ENCODE measurements around the gene PC. TPM values are rescaled to one million over a fixed set of nuclear protein-coding genes. Genes with fewer than 3 reads are reported as not detected.

The PC gene
- total RNA-seq, 1 experiment from 2014 or later = 22.5 TPM

DNA sequence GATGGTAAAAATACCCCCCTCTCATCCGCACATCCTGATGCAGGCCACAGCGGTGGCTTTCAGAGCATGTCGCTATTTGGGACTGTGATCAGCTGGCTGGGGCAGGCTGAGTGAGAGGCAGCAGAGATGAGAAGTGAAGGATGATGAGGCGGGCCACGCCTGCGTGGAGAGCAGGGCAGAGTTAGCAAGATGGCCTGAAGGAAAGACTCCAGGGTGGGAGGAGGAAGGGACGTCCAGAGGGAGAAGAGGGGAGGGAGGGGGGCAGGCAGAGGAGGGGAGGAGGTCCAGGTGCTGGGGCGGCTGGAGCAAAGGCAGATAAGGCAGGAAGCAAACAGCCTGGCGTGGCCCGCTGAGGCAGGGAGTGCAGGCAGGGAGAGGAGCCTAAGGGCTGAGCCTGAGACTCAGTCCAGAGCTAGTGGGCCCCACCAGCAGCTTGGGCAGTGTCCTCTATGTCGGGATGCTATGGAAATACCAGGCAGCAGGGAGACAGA lies 72.2 kb downstream of the PC start:
- Mint-ChIP-seq H3K4me1 (ENCODE audit: low read depth, unreplicated experiment) (peaks cover 6% of the 10 kb centered on the region), H3K9me3 (ENCODE audit: unreplicated experiment) (no peaks in the 10 kb centered on the region), H3K4me3 (ENCODE audit: unreplicated experiment) (no peak overlapping the region), H3K27ac (ENCODE audit: unreplicated experiment) (no peak overlapping the region), H3K36me3 (ENCODE audit: insufficient read depth, unreplicated experiment) (no peaks in the 10 kb centered on the region), H3K27me3 (ENCODE audit: insufficient read depth, unreplicated experiment) (no peaks in the 10 kb centered on the region)
- Histone ChIP-seq H3K27me3 (replicated peaks; ENCODE audit: control insufficient read depth, insufficient read depth, low read length) (no peaks in the 10 kb centered on the region), H3K4me3 (ENCODE audit: low read depth, low read length) (no peak overlapping the region), H3K9me3 (no peaks in the 10 kb centered on the region), H3K36me3 (ENCODE audit: control insufficient read depth, insufficient read depth, low read length) (no peaks in the 10 kb centered on the region), H3K4me1 (no peaks in the 10 kb centered on the region; the same call in 1 of the 2 replicates)
- no peak for DNase-seq
- BruUV-seq (replicated peaks) = no TSS peak
- intact Hi-C loops (cut with micrococcal nuclease; ENCODE audit: unreplicated experiment) = no loop called here
- POLR2A ChIA-PET = interaction anchor here (0.8 kb wide), 1 partner anchor 270 kb away, joined by 8 read pairs; the partner anchor contains the start of gene RBM14
- TF ChIP-seq, protein P1, sequence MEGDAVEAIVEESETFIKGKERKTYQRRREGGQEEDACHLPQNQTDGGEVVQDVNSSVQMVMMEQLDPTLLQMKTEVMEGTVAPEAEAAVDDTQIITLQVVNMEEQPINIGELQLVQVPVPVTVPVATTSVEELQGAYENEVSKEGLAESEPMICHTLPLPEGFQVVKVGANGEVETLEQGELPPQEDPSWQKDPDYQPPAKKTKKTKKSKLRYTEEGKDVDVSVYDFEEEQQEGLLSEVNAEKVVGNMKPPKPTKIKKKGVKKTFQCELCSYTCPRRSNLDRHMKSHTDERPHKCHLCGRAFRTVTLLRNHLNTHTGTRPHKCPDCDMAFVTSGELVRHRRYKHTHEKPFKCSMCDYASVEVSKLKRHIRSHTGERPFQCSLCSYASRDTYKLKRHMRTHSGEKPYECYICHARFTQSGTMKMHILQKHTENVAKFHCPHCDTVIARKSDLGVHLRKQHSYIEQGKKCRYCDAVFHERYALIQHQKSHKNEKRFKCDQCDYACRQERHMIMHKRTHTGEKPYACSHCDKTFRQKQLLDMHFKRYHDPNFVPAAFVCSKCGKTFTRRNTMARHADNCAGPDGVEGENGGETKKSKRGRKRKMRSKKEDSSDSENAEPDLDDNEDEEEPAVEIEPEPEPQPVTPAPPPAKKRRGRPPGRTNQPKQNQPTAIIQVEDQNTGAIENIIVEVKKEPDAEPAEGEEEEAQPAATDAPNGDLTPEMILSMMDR (IDR thresholded peaks at IDR 0.05; ENCODE audit: insufficient read depth in 1 of 2, low read depth in 1 of 2, low read length in 1 of 2, severe bottlenecking in 1 of 2, unreplicated experiment in 1 of 2) = no peak
- CTCF ChIA-PET = no interaction called here

DNA sequence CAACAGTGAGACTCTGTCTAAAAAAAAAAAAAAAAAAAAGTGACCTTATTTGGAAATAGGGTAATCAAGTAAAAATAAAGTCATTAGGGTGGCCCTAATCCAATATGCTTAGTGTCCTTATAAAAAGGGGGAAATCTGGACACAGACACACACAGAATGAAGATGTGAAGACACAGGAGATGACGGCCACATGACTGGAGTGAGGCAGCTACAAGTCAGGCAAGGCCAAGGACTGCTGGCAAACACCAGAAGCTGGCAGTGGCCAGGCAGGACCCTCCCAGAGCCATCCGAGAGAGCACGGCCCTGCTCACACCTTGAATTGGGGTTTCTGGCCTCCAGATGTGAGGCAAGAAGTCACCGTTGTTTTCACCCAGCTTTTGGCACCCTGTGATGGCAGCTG lies 72.7 kb downstream of the PC start:
- TF ChIP-seq, protein P1 (IDR thresholded peaks at IDR 0.05; ENCODE audit: insufficient read depth in 1 of 2, low read depth in 1 of 2, low read length in 1 of 2, severe bottlenecking in 1 of 2, unreplicated experiment in 1 of 2) = no peak
- Histone ChIP-seq H3K27me3 (replicated peaks; ENCODE audit: control insufficient read depth, insufficient read depth, low read length) (no peaks in the 10 kb centered on the region), H3K36me3 (ENCODE audit: control insufficient read depth, insufficient read depth, low read length) (no peaks in the 10 kb centered on the region), H3K4me3 (ENCODE audit: low read depth, low read length) (no peak overlapping the region), H3K4me1 (no peaks in the 10 kb centered on the region; the same call in 1 of the 2 replicates), H3K9me3 (no peaks in the 10 kb centered on the region)
- peaks cover 6% of the 10 kb centered on the region for H3K4me1 Mint-ChIP-seq (ENCODE audit: low read depth, unreplicated experiment)
- ChIA-PET CTCF (no interaction called here), POLR2A (interaction anchor here (0.8 kb wide), 1 partner anchor 269 kb away, joined by 8 read pairs; the partner anchor contains the start of gene RBM14)
- no peak overlapping the region for H3K27ac Mint-ChIP-seq (ENCODE audit: unreplicated experiment)
- DNase-seq = no peak
- no peaks in the 10 kb centered on the region for H3K36me3 Mint-ChIP-seq (ENCODE audit: insufficient read depth, unreplicated experiment)
- intact Hi-C loops (cut with micrococcal nuclease; ENCODE audit: unreplicated experiment) = no loop called here
- H3K9me3 Mint-ChIP-seq (ENCODE audit: unreplicated experiment) = no peaks in the 10 kb centered on the region
- no peak overlapping the region for H3K4me3 Mint-ChIP-seq (ENCODE audit: unreplicated experiment)
- H3K27me3 Mint-ChIP-seq (ENCODE audit: insufficient read depth, unreplicated experiment) = no peaks in the 10 kb centered on the region
- no TSS peak for BruUV-seq (replicated peaks)

DNA sequence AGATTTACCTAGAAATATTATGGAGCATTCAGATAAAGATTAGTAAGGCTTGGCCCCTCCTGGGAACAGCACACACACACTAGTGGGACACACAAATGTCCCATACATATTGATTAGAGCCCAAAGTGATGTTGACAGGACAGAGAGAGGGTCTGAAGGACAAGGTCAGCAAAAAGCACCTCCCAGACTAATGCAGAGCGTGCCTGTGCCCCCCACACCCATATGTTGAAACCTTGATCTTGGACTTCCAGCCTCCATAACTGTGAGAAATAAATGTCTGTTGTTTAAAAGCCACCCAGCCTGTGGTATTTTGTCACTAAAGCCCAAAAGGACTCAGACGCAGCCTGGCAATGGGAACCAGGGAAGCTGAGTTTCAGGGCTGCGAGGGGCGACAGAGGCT lies 73.7 kb downstream of the PC start:
- Histone ChIP-seq H3K36me3 (ENCODE audit: control insufficient read depth, insufficient read depth, low read length) (no peaks in the 10 kb centered on the region), H3K9me3 (no peaks in the 10 kb centered on the region), H3K4me1 (no peaks in the 10 kb centered on the region; the same call in 1 of the 2 replicates), H3K4me3 (ENCODE audit: low read depth, low read length) (no peak overlapping the region), H3K27me3 (replicated peaks; ENCODE audit: control insufficient read depth, insufficient read depth, low read length) (no peaks in the 10 kb centered on the region)
- POLR2A ChIA-PET = interaction anchor here (0.6 kb wide), 1 partner anchor 414 kb away, joined by 4 read pairs; no protein-coding TSS in a partner anchor
- no peaks in the 10 kb centered on the region for H3K27me3 Mint-ChIP-seq (ENCODE audit: insufficient read depth, unreplicated experiment)
- CTCF ChIA-PET = no interaction called here
- TF ChIP-seq, protein P1 (IDR thresholded peaks at IDR 0.05; ENCODE audit: insufficient read depth in 1 of 2, low read depth in 1 of 2, low read length in 1 of 2, severe bottlenecking in 1 of 2, unreplicated experiment in 1 of 2) = no peak
- H3K4me1 Mint-ChIP-seq (ENCODE audit: low read depth, unreplicated experiment) = peaks cover 6% of the 10 kb centered on the region
- no peak overlapping the region for H3K27ac Mint-ChIP-seq (ENCODE audit: unreplicated experiment)
- BruUV-seq (replicated peaks) = no TSS peak
- no peak overlapping the region for H3K4me3 Mint-ChIP-seq (ENCODE audit: unreplicated experiment)
- no peaks in the 10 kb centered on the region for H3K36me3 Mint-ChIP-seq (ENCODE audit: insufficient read depth, unreplicated experiment)
- DNase-seq = no peak
- no peaks in the 10 kb centered on the region for H3K9me3 Mint-ChIP-seq (ENCODE audit: unreplicated experiment)
- intact Hi-C loops (cut with micrococcal nuclease; ENCODE audit: unreplicated experiment) = no loop called here

Measured in Caco-2 (cell line).